ENCODE data around the gene CSAD.
"Not testable (repeated sequence)": the region's sequence is repeated elsewhere in the genome, so short reads cannot be mapped to it uniquely, and the experiment has no call there.

Gene CSAD

GRCh38 chr12:53217931-53218307, 37.2 kb upstream of the CSAD start:
- no peak for DNase-seq

GRCh38 chr12:53217051-53217930, 36.6 kb upstream of the CSAD start:
- DNase-seq, result no peak

GRCh38 chr12:53215497-53215896, 34.8 kb upstream of the CSAD start:
- DNase-seq, result no peak

- DNase-seq, result no peak
Measured at GRCh38 chr12:53214687-53215455, 34.1 kb upstream of the CSAD start.

GRCh38 chr12:53214221-53214620, 33.5 kb upstream of the CSAD start:
- no peak for DNase-seq

- DNase-seq, result peak; percentile 69
Measured at GRCh38 chr12:53213348-53213747, 32.6 kb upstream of the CSAD start.

GRCh38 chr12:53212931-53213330, 32.2 kb upstream of the CSAD start:
- DNase-seq, result no peak

- no peak for DNase-seq
Measured at GRCh38 chr12:53211476-53212381, 31.0 kb upstream of the CSAD start.

GRCh38 chr12:53210843-53211242, 30.1 kb upstream of the CSAD start:
- DNase-seq, result no peak

GRCh38 chr12:53208877-53209463, 28.2 kb upstream of the CSAD start:
- DNase-seq, result no peak

GRCh38 chr12:53208435-53208834, 27.7 kb upstream of the CSAD start:
- DNase-seq, result no peak

GRCh38 chr12:53207042-53207441, 26.3 kb upstream of the CSAD start, which contains the start of gene ITGB7:
Gene ITGB7 (minus strand): TSS chr12:53207251. CDS start chr12:53200443, 6,808 bp downstream.
- no peak for DNase-seq

GRCh38 chr12:53205747-53206419, 25.2 kb upstream of the CSAD start:
- peak; percentile 86 for DNase-seq

GRCh38 chr12:53204351-53204750, 23.6 kb upstream of the CSAD start:
- DNase-seq, result no peak

GRCh38 chr12:53202316-53202715, 21.6 kb upstream of the CSAD start:
- DNase-seq, result not testable (repeated sequence)

- DNase-seq, result no peak
Measured at GRCh38 chr12:53201639-53202038, 20.9 kb upstream of the CSAD start.

GRCh38 chr12:53201177-53201541, 20.4 kb upstream of the CSAD start:
- no peak for DNase-seq

- no peak for DNase-seq
Measured at GRCh38 chr12:53200458-53201176, 19.9 kb upstream of the CSAD start.

GRCh38 chr12:53200107-53200457, 19.4 kb upstream of the CSAD start:
- DNase-seq, result no peak

- DNase-seq, result no peak
Measured at GRCh38 chr12:53199700-53200099, 19.0 kb upstream of the CSAD start.

GRCh38 chr12:53198486-53199110, 17.9 kb upstream of the CSAD start:
- no peak for DNase-seq

Data from fibroblast of skin of abdomen (primary cell).